Spleen (tissue), 7 donors: Measurements from ENCODE around the gene TMEM223.
"Not testable (repeated sequence)": the region's sequence is repeated elsewhere in the genome, so short reads cannot be mapped to it uniquely, and the experiment has no call there.

Experiments used
- POLR2A ChIP-seq, 3 donors: fragments of 450-650 bp; IDR thresholded peaks; one replicate each; pipeline ENCODE4 v1.5.1; 2017; ENCODE audit warnings: antibody characterized with exemption in 3 of 3, mild to moderate bottlenecking in 1 of 3
- TF ChIP-seq, protein P1 (sequence below), 11 experiments: fragments of 200-600 bp in 7 of 11; fragments of 450-650 bp in 4 of 11; sonication (generic) in 4 of 11; IDR thresholded peaks in 8 of 11; conservative IDR thresholded peaks in 3 of 11; 1 replicate in 7 of 11; 2 replicates in 4 of 11; pipeline versions ENCODE4 v1.4.0 to v1.8.0; 2016 to 2021; ENCODE audit warnings: antibody characterized with exemption in 11 of 11, inconsistent platforms in 4 of 11, mild to moderate bottlenecking in 1 of 11
- donor health status: DM: no; HTN: no; CAD: no; lungs with moderate emphysema.
- donor health status: DM: no; HTN: no; CAD: no.
- donor health status: DM: no; HTN: no; CAD: no.

DNA sequence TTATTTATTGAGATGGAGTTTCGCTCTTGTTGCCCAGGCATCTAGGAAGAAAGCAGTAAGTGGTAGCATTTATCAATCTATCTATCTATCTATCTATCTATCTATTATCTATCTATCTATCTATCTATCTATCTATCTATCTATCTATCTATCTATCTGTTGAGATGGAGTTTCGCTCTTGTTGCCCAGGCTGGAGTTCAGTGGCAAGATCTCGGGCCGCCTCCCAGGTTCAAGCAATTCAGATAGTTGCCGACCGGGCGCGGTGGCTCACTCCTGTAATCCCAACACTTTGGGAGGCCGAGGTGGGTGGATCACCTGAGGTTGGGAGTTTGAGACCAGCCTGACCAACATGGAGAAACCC lies 31.0 kb downstream of the TMEM223 start:
- TF ChIP-seq, protein P1, sequence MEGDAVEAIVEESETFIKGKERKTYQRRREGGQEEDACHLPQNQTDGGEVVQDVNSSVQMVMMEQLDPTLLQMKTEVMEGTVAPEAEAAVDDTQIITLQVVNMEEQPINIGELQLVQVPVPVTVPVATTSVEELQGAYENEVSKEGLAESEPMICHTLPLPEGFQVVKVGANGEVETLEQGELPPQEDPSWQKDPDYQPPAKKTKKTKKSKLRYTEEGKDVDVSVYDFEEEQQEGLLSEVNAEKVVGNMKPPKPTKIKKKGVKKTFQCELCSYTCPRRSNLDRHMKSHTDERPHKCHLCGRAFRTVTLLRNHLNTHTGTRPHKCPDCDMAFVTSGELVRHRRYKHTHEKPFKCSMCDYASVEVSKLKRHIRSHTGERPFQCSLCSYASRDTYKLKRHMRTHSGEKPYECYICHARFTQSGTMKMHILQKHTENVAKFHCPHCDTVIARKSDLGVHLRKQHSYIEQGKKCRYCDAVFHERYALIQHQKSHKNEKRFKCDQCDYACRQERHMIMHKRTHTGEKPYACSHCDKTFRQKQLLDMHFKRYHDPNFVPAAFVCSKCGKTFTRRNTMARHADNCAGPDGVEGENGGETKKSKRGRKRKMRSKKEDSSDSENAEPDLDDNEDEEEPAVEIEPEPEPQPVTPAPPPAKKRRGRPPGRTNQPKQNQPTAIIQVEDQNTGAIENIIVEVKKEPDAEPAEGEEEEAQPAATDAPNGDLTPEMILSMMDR (IDR thresholded peaks at IDR 0.05 in 8 of 11, conservative IDR thresholded peaks at IDR 0.05 in 3 of 11): not testable (repeated sequence)
- TF ChIP-seq POLR2A (IDR thresholded peaks at IDR 0.05): not testable (repeated sequence)
